ENCODE results near the gene CHRND.
A peak's percentile ranks its signal among the peaks of the same experiment; 100 is the strongest.
"Not testable (repeated sequence)": the region's sequence is repeated elsewhere in the genome, so short reads cannot be mapped to it uniquely, and the experiment has no call there.

The CHRND gene

DNA sequence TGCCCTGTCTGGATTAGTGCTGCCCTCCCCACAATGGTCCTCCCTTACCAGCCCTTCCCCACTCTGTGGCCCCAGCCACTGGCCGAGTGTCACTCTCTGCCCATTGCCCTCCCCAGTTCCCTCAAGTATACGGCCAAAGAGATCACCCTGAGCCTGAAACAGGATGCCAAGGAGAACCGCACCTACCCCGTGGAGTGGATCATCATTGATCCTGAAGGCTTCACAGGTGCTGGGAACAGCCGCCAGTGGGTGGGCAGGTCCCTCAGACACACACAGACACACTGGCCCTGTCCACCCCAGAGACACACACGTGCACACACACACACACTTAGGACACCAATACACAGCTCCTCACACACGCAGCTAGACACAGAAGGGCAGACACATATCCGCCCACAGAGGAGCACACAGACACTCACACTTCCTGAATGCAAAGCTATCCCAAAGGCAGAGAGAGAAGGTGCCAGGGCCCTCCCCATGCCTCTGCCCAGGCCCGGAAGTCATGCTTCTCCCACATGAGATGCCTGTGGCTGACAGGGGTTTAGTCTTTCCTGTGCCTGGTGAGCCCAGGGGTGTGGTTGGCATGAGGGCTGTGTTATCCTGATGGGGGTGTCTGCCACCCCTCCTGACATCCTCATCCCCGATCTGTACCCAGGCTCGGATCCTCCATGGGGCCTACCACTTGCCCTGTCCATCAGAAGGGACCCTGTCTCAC is 2.9 kb downstream of the CHRND start:
- peak; percentile 59 for DNase-seq

DNA sequence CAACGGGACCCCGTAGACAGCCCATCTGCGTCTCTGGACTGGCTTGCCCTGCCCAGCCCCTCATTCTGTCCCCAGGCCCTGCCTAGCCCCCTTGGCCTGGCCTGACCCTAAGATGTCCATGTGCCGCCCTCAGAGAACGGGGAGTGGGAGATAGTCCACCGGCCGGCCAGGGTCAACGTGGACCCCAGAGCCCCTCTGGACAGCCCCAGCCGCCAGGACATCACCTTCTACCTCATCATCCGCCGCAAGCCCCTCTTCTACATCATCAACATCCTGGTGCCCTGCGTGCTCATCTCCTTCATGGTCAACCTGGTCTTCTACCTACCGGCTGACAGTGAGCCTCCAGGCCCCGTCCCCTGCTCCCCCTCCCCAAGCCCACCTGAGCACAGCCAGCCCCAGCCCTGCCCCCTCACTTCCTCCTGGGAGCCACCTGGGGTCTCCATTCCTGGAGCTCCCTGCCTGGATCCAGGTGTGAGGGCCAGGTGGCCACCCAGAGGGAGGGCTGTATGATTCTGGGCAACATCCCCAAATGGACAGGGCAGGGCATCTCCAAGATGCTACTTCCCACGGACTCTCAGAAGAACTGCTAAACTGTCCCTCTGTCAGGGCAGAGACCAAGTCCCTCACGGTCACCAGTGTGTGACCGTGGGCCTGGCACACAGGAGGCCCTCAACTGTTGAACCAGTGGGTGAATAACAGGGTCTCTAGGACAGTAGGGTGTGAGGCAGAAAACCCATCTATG is 4.0 kb downstream of the CHRND start:
- no peak for DNase-seq

DNA sequence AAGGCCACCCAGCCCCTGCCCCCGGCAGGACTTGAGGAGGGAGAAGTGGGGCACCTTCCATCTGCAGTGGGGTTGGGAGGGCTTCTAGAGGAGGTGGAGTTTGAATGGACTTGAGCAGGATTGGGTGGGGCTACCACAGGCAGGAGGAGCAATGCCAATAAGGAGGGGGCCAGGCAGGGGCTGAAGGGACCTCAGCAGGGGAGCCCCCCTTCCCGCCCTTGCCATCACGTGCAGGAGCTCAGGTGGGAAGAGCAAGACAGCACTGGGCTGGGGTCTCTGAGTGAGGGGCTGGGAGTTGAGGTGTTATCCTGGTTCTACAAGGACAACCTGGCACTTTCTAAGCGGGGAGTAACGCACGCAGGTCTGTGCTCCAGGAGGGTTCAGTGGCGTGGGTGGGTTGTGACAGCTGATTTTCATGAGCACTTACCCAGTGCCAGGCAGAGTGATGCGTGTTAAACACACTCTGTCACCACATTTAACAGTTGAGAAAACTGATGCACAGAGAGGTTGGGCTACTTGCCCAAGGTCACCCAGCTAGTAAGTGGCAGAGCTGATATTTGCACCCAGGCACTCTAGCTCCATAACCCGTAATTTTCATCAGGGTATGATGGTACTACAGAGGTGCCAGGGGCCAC is 4.8 kb downstream of the CHRND start:
- no peak for DNase-seq

DNA sequence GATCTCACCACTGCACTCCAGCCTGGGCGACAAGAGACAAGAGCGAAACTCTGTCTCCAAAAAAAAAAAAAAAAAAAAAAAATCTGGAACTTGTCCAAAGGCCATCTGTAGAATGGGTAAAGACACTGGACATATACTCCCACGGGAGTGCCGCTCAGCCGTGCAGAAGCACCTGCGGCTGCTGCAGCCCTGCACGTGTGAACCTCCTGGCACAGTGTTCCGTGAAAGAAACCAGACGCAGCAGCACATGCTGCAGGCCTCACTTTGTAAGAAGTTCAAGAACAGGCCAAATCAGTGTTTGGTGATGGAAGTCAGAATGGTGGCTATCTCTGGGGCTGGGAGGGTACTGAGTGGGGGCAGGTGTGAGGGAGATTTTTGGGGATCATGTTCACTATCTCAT is 6.5 kb downstream of the CHRND start:
- no peak for DNase-seq

DNA sequence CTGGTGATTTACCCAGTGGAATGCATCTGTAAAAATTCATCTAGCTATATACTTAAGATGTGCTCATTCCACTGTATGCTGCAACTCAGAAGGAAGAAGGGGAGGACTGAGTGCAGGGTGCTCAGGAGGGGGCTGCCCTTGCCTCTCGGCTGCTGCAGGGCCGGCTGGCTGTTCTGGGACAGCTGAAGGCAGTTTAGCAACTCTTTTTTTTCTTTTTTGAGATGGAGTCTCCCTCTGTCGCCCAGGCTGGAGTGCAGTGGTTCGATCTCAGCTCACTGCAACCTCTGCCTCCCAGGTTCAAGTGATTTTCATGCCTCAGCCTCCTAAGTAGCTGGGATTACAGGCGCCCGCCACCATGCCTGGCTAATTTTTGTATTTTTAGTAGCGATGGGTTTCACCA is 6.9 kb downstream of the CHRND start:
- DNase-seq: not testable (repeated sequence)

DNA sequence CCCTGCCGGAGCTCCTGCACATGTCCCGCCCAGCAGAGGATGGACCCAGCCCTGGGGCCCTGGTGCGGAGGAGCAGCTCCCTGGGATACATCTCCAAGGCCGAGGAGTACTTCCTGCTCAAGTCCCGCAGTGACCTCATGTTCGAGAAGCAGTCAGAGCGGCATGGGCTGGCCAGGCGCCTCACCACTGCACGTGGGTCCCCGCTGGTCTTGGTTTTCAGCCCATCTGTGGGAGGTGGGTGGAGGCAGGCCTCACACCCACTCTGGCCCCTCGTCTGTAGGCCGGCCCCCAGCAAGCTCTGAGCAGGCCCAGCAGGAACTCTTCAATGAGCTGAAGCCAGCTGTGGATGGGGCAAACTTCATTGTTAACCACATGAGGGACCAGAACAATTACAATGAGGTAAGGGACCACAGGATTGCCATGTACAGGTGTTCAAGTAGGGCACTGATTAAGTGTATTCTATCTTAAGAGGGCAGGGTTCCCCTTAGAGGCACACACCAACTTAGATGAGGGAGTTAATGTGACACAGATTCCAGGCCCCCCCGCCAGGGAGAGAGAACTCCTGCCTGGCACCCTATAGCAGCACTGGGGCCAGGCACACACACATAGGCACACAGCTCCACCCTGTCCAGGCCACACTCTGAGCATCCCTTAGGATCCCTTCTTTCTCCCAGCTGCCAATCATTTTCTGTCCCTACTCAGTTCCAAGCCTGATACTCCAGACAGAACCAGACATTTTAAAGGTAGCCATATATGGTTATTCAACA is 8.2 kb downstream of the CHRND start:
- DNase-seq: no peak

DNA sequence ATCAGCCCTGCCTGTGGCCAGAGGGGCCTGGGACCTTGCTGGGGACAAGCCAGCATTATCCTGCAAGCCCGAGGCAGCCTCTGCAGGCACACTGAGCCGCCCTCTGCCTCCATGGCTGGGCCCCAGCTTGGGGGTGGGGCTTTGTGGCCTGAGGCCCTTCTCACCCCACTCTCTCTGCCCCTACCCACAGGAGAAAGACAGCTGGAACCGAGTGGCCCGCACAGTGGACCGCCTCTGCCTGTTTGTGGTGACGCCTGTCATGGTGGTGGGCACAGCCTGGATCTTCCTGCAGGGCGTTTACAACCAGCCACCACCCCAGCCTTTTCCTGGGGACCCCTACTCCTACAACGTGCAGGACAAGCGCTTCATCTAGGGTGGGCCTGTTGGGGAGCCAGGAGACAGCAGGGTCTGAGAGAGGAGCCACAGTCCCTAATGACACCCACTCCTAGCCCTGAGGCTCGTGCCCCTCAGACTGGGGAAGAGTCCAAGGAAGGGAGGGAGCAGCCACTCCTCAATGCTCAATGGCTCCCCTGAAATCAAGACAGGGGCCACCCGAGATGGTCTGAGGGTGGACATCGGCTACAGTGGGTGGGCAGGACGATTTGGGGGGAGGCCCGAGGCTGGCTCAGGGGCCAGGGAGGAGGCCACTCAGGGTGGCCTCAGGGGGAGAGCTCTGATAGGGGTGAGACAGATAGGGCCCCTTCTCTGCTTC is 9.1 kb downstream of the CHRND start:
- DNase-seq: no peak

DNA sequence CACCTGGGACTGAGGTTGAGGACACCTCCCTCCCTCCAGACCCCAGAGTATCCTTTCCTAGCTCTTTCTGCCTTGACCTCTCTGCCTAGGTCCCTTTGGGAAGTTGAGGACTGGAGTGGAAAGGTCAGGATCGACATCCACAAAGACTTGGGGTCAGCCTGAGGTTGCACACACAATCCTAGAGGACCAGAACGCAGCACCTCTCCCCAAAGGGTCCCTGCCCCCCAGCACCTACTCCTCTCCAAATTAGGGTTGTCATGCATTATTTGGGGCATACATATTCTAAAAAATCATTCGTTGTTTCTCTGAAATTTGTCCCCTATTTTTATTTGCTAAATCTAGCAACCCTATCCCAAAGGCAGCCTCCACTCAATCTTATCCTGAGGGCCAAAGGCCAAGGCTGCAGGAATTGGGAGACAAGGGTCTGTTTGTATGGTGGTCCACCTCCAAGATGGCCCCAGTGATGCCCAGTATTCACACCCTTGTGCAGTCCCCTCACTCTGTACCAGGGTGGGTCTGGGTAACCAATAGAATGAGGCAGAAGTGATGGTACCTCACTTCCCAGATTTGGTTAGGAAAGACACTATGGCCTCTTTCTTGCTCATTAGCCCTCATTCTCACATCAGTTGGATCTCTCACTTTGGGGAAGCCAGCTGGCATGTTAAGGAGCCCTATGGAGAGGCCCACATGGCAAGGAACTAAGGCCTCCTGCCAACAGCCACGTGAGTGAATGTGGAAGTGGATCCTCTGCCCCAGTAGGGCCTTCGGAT is 10.0 kb downstream of the CHRND start:
- peak; percentile 35 for DNase-seq

DNA sequence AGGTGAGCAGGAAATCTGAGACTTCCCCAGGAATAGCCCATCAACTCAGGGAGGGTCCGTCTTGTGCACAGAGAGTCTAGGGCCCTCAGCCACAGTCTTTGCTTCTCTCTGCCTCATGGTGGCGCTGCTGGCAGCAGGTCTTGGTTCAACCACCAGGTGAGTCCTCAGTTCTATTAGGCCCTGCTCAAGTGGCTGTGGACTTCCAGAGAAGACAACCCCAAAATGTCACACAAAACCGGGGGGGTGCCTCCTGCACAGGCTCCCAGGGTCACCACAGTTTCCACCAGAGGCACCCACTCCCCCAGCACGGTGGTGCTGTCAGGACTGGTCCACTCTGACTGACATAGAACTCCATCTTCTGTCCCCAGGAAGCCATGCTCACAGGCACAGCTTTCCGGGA is 11.1 kb downstream of the CHRND start:
- DNase-seq: no peak

DNA sequence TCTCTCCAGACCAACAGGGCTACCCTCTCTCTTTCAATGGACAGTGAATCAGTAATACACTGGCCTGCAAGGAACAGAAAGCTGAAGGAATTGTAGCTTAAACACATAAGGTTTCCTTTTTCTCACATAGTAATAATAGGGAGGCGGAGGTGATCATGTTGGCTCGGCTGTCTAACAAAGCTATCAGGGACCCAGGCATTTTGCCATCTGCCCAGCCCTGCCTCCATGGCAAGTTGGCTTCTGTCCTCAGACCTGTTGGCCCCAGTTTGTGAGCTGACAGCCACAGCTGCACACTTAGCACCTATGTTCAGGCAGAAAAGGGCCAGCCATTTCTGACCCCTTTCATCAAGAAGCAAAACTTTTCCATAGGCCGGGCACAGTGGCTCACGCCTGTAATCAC is 11.5 kb downstream of the CHRND start:
- DNase-seq: no peak

DNA sequence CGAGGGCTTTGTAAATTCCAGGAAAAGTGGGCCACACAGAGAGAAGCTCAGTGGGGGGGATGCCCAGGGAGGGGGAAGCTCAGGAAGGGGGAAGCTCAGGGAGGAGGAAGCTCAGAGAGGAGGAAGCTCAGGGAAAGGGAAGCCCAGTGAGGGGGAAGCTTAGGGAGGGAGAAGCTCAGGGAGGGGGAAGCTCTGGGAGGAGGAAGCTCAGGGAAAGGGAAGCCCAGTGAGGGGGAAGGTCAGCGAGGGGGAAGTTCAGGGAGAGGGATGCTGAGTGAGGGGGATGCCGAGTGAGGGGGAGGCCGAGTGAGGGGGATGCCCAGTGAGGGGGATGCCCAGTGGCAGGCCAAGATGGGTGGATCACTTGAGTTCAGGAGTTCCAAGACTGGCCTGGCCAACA is 12.7 kb downstream of the CHRND start:
- peak; percentile 57 for DNase-seq

DNA sequence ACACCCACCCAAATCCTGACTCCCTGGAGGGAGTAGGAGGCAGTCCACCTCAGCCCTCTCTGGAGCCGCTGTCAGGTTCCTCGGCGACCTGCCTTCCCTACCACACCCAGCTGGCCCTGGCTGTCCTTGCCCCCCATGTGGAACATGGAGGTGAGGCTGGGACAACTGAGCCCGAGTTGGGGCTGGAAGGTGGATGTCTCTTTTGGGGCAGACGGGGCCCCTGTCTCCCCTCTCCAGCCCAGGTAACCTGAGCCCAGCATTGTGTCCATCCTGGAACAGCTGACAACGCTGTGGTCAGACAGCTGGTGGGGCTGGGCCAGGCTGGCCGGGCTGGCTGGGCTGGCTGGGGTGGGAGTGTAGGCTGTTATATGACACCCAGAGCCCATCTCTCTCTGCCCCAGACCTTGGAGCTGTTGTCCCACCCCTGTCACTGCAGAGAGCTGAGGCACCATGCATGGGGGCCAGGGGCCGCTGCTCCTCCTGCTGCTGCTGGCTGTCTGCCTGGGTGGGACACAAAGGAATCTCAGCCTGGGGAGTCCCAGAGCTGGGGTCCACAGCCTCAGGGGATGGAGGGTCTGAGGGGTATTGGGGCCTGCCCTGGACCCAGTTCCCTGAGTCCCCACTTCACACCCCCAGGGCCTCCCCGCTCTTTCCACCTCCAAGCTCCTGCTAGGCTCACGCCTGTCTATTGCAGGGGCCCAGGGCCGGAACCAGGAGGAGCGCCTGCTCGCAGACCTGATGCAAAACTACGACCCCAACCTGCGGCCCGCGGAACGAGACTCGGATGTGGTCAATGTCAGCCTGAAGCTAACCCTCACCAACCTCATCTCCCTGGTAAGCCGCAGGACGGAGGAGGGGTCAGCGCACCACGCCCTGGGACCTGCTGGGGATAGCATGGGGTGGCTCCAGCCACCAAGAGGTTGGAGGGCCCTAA is 13.6 kb downstream of the CHRND start, which contains the start of gene CHRNG:
CHRNG (plus strand) TSS at position 395 of the 934 bp plus-strand sequence; CDS start at position 451, 56 bp downstream.
- no peak for DNase-seq

DNA sequence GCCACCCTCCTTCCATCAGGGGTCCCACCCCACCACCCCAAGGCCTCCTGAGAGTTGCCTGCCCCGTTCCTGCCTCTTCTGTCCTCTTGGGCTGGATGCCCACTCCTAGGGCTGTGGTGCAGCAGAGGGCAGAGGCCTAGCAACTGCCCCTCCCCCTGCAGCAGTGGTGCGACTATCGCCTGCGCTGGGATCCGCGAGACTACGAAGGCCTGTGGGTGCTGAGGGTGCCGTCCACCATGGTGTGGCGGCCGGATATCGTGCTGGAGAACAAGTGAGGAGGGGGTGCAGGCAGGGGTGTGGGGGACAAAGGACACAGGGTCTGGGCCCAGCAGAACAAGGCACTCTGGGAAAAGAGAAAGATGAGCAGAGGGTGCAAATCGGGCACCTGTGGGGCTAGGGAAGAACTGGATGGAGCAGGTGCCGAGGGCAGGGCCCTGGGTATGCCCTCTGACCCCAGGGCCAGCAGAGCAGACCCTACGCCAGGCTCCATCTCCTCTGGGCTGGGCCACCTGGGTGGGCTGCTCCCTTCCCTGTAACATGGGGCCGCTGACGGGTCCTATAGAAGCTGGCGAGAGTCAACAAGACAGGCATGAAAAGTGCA is 14.6 kb downstream of the CHRND start:
- no peak for DNase-seq

DNA sequence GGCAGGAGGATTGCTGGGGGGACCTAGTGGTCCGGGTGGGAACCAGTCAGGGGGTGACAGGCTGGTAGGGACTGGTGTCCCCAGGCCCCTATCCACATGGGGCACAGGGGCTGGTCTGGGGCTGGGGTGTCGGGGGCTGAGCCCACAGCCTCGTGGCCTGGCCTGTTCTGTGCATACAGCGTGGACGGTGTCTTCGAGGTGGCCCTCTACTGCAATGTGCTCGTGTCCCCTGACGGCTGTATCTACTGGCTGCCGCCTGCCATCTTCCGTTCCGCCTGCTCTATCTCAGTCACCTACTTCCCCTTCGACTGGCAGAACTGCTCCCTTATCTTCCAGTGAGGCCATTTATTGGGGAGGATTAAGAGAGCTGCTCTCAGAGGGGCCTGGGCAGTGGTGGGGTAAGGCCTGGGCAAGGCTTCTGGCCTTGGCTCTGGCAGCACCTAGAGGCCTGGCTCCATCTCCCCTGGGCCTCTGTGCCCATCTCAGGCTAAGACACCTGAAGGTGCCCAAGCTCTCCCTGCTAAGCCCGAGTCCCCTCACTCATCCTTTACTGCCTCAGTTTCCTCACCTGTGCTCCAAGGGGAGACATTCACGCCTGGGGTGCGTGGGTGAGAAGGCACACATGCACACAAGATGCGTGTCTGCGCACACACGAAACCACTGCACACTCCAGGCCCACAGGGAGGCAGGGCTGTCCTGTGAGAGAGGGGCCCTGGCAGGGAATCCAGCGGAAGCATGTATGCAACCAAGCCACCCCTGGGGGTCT is 15.4 kb downstream of the CHRND start:
- DNase-seq: no peak

DNA sequence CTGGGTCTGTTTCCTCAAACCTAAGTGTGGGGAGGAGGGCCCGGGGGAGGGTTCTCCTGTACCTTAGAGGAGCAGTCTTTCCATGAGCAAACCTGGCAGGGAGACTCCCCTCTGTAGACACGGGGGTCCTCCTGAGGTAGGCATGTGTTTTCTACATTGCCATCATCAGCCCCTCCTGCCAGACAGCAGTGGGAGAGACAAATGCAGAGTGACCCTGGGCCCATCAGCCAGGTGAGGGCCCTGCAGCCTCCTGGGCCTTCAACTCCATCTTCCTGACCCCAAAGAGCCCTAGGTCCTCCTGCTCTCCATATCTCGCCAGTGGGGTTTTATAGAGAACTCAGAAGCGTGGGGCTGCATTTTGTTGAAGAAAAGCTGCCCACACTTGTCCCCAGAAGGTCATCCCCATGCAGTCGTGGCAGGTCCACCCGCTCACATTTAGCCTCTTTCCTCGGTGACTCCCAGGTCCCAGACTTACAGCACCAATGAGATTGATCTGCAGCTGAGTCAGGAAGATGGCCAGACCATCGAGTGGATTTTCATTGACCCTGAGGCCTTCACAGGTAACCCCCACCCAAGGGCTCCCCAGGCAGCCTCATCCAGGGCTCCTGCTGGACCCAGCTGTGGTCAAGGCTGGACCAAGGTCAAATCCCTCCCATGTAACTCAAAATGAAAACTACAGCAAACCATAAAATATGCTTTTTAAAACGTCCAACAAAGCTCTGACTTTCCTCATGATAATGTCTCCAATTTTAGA is 16.2 kb downstream of the CHRND start:
- no peak for DNase-seq

DNA sequence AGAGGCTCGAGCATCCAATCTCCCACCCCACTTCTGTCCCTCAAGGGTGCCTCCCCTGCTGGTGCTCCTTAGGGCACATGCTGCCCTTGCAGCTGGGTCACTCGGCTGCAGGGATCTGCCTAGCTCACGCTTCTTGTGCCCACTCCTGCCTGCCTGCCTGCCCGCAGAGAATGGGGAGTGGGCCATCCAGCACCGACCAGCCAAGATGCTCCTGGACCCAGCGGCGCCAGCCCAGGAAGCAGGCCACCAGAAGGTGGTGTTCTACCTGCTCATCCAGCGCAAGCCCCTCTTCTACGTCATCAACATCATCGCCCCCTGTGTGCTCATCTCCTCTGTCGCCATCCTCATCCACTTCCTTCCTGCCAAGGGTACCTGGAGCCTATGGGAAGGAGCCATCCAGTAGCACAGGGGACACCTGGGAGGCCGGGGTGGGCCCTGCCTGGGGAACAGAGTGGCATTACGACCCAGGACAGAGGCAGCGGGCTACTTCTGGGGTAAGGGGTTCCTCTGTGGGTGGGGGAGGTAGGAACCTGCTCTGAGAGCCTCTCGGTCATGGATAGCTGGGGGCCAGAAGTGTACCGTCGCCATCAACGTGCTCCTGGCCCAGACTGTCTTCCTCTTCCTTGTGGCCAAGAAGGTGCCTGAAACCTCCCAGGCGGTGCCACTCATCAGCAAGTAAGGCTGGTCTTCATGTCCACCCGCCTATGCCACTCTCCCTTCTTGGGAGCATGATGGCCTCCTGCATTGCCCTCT is 16.9 kb downstream of the CHRND start:
- no peak for DNase-seq

DNA sequence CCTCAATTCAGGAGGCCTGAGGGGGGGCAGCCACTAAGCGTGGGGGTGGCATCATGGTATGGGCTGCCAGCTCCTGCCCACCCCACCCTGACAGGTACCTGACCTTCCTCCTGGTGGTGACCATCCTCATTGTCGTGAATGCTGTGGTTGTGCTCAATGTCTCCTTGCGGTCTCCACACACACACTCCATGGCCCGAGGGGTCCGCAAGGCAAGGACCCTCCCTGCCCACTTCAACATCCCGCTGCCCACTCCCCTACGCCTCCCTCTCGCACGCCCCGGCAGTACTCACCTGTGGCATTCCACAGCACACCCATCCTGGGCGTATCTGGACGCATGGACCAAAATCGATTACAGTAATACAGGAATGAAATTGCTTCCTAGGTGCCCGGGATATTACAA is 17.5 kb downstream of the CHRND start:
- DNase-seq: no peak
